ENCODE results near the gene SLC24A4.

- no peak for TF ChIP-seq MAX (IDR thresholded peaks at IDR 0.05; ENCODE audit: insufficient read depth, insufficient read length)
- no peak for TF ChIP-seq CTCF (IDR thresholded peaks at IDR 0.05; ENCODE audit: extremely low read depth in 1 of 2, insufficient read depth in 1 of 2, low read depth in 1 of 2, low read length in 2 of 2)
- TF ChIP-seq POLR2A (IDR thresholded peaks at IDR 0.05; ENCODE audit: low read depth, low read length) = no peak
- TF ChIP-seq MYC (IDR thresholded peaks at IDR 0.05; ENCODE audit: low read depth, low read length) = no peak
- no peak for TF ChIP-seq POLR2AphosphoS5 (IDR thresholded peaks at IDR 0.05; ENCODE audit: insufficient read depth, low read depth, low read length)
- TF ChIP-seq EZH2 (IDR thresholded peaks at IDR 0.05; ENCODE audit: borderline replicate concordance, low read depth, low read length, severe bottlenecking) = no peak
- no peak for TF ChIP-seq JUN (IDR thresholded peaks at IDR 0.05; ENCODE audit: borderline replicate concordance, insufficient read depth, insufficient read length, low read depth)
- no peak for TF ChIP-seq FOS (IDR thresholded peaks at IDR 0.05; ENCODE audit: borderline replicate concordance, insufficient read depth, low read length)
- TF ChIP-seq GATA2 (IDR thresholded peaks at IDR 0.05; ENCODE audit: insufficient read depth, insufficient read length, low read depth, low read length) = no peak
Observed at GRCh38 chr14:92538412-92538985, 215.5 kb downstream of the SLC24A4 start.

Measured in endothelial cell of umbilical vein (primary cell).